Suprapubic skin (tissue), 4 donors: ENCODE measurements around the gene CERS6.

Experiments used
- CTCF ChIP-seq, 2 donors: fragments of 200-600 bp in 1 of 2; fragments of 450-650 bp in 1 of 2; sonication (generic) in 1 of 2; IDR thresholded peaks; one replicate each; pipeline ENCODE4 v1.5.1; 2016 to 2019; ENCODE audit warnings: antibody characterized with exemption in 2 of 2, mild to moderate bottlenecking in 1 of 2, moderate library complexity in 1 of 2
- EP300 ChIP-seq: sonication (generic); formaldehyde crosslinking; IDR thresholded peaks from one replicate; pipeline ENCODE4 v1.6.1; 2017; ENCODE audit warnings: antibody characterized with exemption
- POLR2A ChIP-seq, 2 donors: fragments of 450-650 bp; IDR thresholded peaks; one replicate each; pipeline ENCODE4 v1.6.1; 2017; ENCODE audit warnings: antibody characterized with exemption in 2 of 2, mild to moderate bottlenecking in 2 of 2, moderate library complexity in 2 of 2
- POLR2AphosphoS5 ChIP-seq, 3 donors: sonication (generic); formaldehyde crosslinking; IDR thresholded peaks; one replicate each; pipeline ENCODE4 v1.6.1; 2017; ENCODE audit warnings: antibody characterized with exemption in 3 of 3

DNA sequence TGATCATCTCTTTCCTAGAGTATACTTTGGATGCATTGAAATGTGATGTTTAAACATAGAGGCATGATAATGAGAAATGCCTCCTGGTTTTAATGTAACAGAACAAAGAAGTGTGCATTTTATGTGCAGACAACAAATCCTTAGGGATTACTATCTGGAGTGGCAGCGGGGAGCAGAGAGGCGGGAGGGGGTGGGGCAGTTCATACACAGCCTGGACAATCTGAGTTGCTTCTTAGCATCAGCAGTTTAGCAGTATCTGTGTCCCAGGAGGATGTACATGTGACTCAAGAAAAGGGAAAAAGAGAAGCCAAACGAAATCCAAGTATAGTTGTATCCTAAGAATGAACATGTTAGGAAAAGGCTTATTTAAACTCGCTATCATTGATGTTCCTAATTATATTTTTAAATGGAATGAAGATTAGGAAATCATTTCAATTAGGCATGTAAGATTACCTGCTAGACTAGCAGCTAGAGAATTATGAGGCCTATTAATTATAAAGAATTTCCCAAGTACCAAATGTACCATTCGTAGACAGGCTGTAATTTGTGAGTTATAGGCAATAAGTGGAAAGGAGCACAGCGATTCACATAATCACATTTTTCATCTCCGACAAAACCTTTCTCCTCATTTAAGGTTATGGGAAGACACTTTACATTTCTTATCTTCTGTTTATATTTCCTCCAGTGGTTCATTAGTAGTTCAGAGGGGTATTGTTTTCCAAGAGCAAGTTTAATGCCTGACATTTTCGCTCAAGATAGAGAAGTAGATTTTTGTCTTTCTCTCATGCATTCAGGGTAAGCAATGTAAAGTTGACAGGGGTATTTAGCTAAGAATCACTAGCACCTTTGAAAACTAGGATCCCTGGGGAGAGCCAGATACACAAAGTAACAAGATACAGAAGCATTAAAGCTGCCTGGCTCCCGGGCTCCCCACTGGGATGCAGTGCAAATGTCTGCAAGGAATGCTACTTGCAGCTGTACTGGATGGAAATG is 205.1 kb downstream of the CERS6 start:
- TF ChIP-seq CTCF (IDR thresholded peaks at IDR 0.05): no peak
- no peak for TF ChIP-seq POLR2A (IDR thresholded peaks at IDR 0.05)
- TF ChIP-seq POLR2AphosphoS5 (IDR thresholded peaks at IDR 0.05): no peak
- TF ChIP-seq EP300: no peak
